ENCODE data around the gene HCRTR1. TPM values are rescaled to one million over a fixed set of nuclear protein-coding genes. Genes with fewer than 3 reads are reported as not detected.
A peak's percentile ranks its signal among the peaks of the same experiment; 100 is the strongest.

Gene HCRTR1
- total and polyA plus RNA-seq, 10 of the 15 experiments (the other 5 are each of a cell fraction or from before 2014, with no cell fraction given) = not detected

GRCh38 chr1:31587720-31588423 lies 29.6 kb upstream of the HCRTR1 start:
- no TSS peak for BruUV-seq (replicated peaks)
- H3K36me3 ChIP-seq (ENCODE audit: control insufficient read depth in 2 of 2, insufficient read depth in 2 of 2, low read length in 1 of 2) = no peaks in the 10 kb centered on the region
- ATAC-seq (peak; percentile 95), FAIRE-seq (no peak), DNase-seq (ENCODE audit: low read depth, low spot score) (no peak)
- H3K9me3 ChIP-seq (replicated peaks; ENCODE audit: control insufficient read depth, insufficient read depth, low read length) = no peaks in the 10 kb centered on the region
- no peaks in the 10 kb centered on the region; a peak in 1 of 4 replicates for H3K27me3 ChIP-seq (replicated peaks in 1 of 2; ENCODE audit: control insufficient read depth in 2 of 2, insufficient read depth in 2 of 2, low read length in 1 of 2)
- H3K9ac ChIP-seq (ENCODE audit: control insufficient read depth, insufficient read depth, low read length) = no peak overlapping the region
- in situ Hi-C loops (cut with MboI) (no loop called here), intact Hi-C loops (cut with micrococcal nuclease; ENCODE audit: unreplicated experiment) (no loop called here)
- H4K20me1 ChIP-seq (ENCODE audit: control insufficient read depth, insufficient read depth) = no peaks in the 10 kb centered on the region
- no peaks in the 10 kb centered on the region for H3K79me2 ChIP-seq (ENCODE audit: control insufficient read depth, insufficient read depth, low read length)
- H3K4me3 ChIP-seq = no peak overlapping the region
- H3K4me2 ChIP-seq (ENCODE audit: control insufficient read depth, insufficient read depth) = no peak overlapping the region
- POLR2A ChIA-PET = interaction anchor here (0.6 kb wide), 1 partner anchor 391 kb away, joined by 4 read pairs; no protein-coding TSS in a partner anchor
- no peak for TF ChIP-seq HDAC2 (IDR thresholded peaks at IDR 0.05)
- peak; percentile 44 for TF ChIP-seq SMC3 (IDR thresholded peaks at IDR 0.05; ENCODE audit: borderline replicate concordance, low read length)
- TF ChIP-seq SMARCA5 (IDR thresholded peaks at IDR 0.05) = no peak
- TF ChIP-seq POLR2A (IDR thresholded peaks at IDR 0.05; ENCODE audit: low read depth, low read length) = no peak
- TF ChIP-seq RAD21 (IDR thresholded peaks at IDR 0.05; ENCODE audit: insufficient read depth, low read depth, low read length) = peak; percentile 55
- peak; percentile 97 for TF ChIP-seq NR2F1 (conservative IDR thresholded peaks at IDR 0.05)
- peak; percentile 69 to 82 (median 72) for TF ChIP-seq CTCF (IDR thresholded peaks at IDR 0.05 in 2 of 3, conservative IDR thresholded peaks at IDR 0.05 in 1 of 3; ENCODE audit: control insufficient read depth in 2 of 3, extremely low read depth in 1 of 3, insufficient read depth in 1 of 3, low read depth in 3 of 3, low read length in 3 of 3)
- no peak for TF ChIP-seq SIX5 (IDR thresholded peaks at IDR 0.05; ENCODE audit: low read depth, low read length, severe bottlenecking)
- TF ChIP-seq CEBPZ (IDR thresholded peaks at IDR 0.05; ENCODE audit: low read depth, low read length) = no peak
- no peak for TF ChIP-seq SUZ12 (IDR thresholded peaks at IDR 0.05; ENCODE audit: unreplicated experiment)
- TF ChIP-seq HSF1 (IDR thresholded peaks at IDR 0.05; ENCODE audit: low read depth, low read length) = no peak
- TF ChIP-seq PAX8 (IDR thresholded peaks at IDR 0.05) = no peak
- TF ChIP-seq DPF2 (IDR thresholded peaks at IDR 0.05) = no peak
- no peak for TF ChIP-seq ZNF24 (IDR thresholded peaks at IDR 0.05)
- 0 out of 2 replicates have a peak, but pooled peaks have one; percentile 38 for TF ChIP-seq YY1 (IDR thresholded peaks at IDR 0.05; ENCODE audit: low read depth, low read length)
- CTCF ChIA-PET = interaction anchor here (0.6 to 3.5 kb wide), 17 partner anchors 9 to 546 kb away, joined by 3 to 20 read pairs (median 3); partner anchors contain the start of genes HCRTR1 and PEF1
- 19% methylated on average over 14 of the region's 14 CpGs for WGBS (ENCODE audit: insufficient coverage, insufficient replicate concordance, low lambda C conversion rate, missing lambda C conversion rate)
- H3K4me1 ChIP-seq (ENCODE audit: control insufficient read depth, insufficient read depth, low read length) = no peaks in the 10 kb centered on the region
- H3K27ac ChIP-seq (ENCODE audit: control insufficient read depth, insufficient read depth) = no peak overlapping the region
- no peak overlapping the region for H2AFZ ChIP-seq (ENCODE audit: control insufficient read depth, low read depth, low read length)
- SMC1A ChIA-PET (ENCODE audit: uncharacterized antibody, unreplicated experiment) = interaction anchor here (1.0 to 1.1 kb wide), 3 partner anchors 9 to 19 kb away, joined by 3 to 5 read pairs (median 5); no protein-coding TSS in a partner anchor
- RAD21 ChIA-PET (ENCODE audit: unreplicated experiment) = interaction anchor here (0.8 to 1.1 kb wide), 5 partner anchors 9 to 57 kb away, joined by 3 to 4 read pairs (median 4); partner anchors contain the start of gene PEF1
